ENCODE data around the gene FOXN3. TPM values are rescaled to one million over a fixed set of nuclear protein-coding genes. Genes with fewer than 3 reads are reported as not detected.

The FOXN3 gene
- total RNA-seq, 1 experiment from 2014 or later, result 125 TPM

DNA sequence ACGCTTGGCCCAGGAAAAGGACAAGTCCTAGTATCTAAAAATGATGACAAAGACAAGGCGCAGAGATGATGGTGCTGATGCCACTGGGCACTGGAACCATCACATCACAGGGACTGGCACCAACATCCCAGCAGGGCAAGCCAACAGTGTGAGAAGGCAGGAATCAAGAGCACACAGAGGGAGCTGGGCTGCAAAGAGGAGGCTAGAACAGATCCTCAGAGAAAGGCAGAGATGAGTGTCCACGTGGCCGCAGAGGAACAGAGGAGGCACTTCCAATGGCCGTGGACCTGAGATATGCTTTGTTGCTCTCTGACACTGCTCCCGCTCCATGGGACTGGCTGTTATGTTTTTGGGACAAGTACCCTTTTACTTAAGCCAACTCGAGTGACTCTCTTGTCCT is 17.9 kb downstream of the FOXN3 start:
- Histone ChIP-seq H3K27ac (ENCODE audit: insufficient read length, low read depth, low read length) (no peak overlapping the region), H4K20me1 (ENCODE audit: control insufficient read depth, insufficient read depth, insufficient read length) (no peaks in the 10 kb centered on the region), H3T11ph (ENCODE audit: low read length) (no peak overlapping the region), H4K91ac (ENCODE audit: insufficient read length, low read depth, low read length) (no peak overlapping the region), H3K23ac (ENCODE audit: insufficient read length, low read depth, low read length) (no peak overlapping the region), H2AFZ (ENCODE audit: low read length) (no peak overlapping the region), H2BK5ac (ENCODE audit: insufficient read length, low read length) (no peak overlapping the region), H2BK12ac (ENCODE audit: insufficient read length, low read depth, low read length) (peak overlapping the region; percentile 47), H3K4me2 (ENCODE audit: insufficient read depth, insufficient read length, low read length) (no peak overlapping the region), H3K18ac (ENCODE audit: insufficient read length, low read depth, low read length) (peak overlapping the region; percentile 19), H3K14ac (ENCODE audit: insufficient read depth, low read length) (peak overlapping the region; percentile 86; the same call in 1 of the 2 replicates), H4K8ac (replicated peaks; ENCODE audit: insufficient read length, low read depth, low read length) (no peak overlapping the region), H3K9ac (ENCODE audit: extremely low read depth, insufficient read length, low read length) (no peak overlapping the region), H2BK20ac (ENCODE audit: low read depth, low read length, poor library complexity, severe bottlenecking) (no peak overlapping the region), H3K4me1 (ENCODE audit: insufficient read depth, low read length) (peaks cover 7% of the 10 kb centered on the region; the same call in 1 of the 2 replicates), H3K79me1 (ENCODE audit: insufficient read depth, low read depth, low read length, poor library complexity, severe bottlenecking) (peaks cover 6% of the 10 kb centered on the region), H3K56ac (ENCODE audit: insufficient read length, low read depth, low read length) (no peak overlapping the region), H3K9me3 (ENCODE audit: control insufficient read depth, low read depth, low read length) (no peaks in the 10 kb centered on the region), H2AK5ac (ENCODE audit: insufficient read length, low read length) (no peak overlapping the region), H2BK15ac (ENCODE audit: low read depth, low read length) (no peak overlapping the region), H4K5ac (ENCODE audit: insufficient read length, low read depth, low read length) (no peak overlapping the region), H3K4ac (ENCODE audit: low read depth, low read length) (peak overlapping the region; percentile 29; the same call in 1 of the 2 replicates), H3K79me2 (ENCODE audit: insufficient read depth, low read length) (peaks cover 85% of the 10 kb centered on the region), H2BK120ac (ENCODE audit: low read depth, low read length, poor library complexity, severe bottlenecking) (peak overlapping the region; percentile 8), H3K23me2 (ENCODE audit: insufficient read length, low read depth, low read length, poor library complexity, severe bottlenecking) (no peaks in the 10 kb centered on the region), H3K27me3 (ENCODE audit: insufficient read depth, low read length) (no peaks in the 10 kb centered on the region)
- Mint-ChIP-seq H3K9me3 (no peaks in the 10 kb centered on the region), H3K4me1 (peaks cover 60 to 68% of the 10 kb centered on the region in 2 experiments), H3K27me3 (ENCODE audit: low read depth) (no peaks in the 10 kb centered on the region), H3K27ac (peak overlapping the region; percentile 42 to 90 (median 87); a peak in 5 of 7 replicates), H3K4me3 (no peak overlapping the region), H3K36me3 (ENCODE audit: insufficient read depth in 1 of 3, low read depth in 3 of 3) (peaks cover 15 to 47% (median 27%) of the 10 kb centered on the region in 3 experiments; a peak in 6 of 7 replicates)
- no peak for DNase-seq
- WGBS (ENCODE audit: extremely low coverage, insufficient read length, low lambda C conversion rate), result no CpG with 5 or more reads among the region's 7 CpGs
- TF ChIP-seq CTCF (conservative IDR thresholded peaks at IDR 0.05), result no peak
